ENCODE results near the gene NOVA1.

DNA sequence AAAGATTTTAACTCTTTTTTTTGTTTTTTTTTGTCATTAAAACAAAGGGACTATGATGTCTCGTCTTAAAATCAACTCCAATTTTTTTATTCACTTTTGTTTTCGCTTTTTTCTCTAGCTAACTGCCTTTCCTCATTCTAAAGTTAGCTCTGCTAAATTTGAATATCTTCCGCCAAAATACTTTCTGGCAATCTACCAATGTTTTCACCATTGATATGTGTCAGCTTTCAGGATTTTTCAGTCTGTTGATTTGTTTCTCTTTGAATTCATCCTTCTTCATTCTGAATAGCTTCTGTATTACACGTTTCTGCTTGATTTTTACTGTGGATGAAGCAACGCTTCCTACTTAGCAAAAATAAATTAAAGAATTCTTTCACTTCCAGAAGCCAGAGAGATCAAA is 38.7 kb upstream of the NOVA1 start:
- no peak for TF ChIP-seq CTCF (IDR thresholded peaks at IDR 0.05)
- no peak for TF ChIP-seq CBFB (CRISPR knock-in tag; IDR thresholded peaks at IDR 0.05; ENCODE audit: low read depth)
- TF ChIP-seq FOXK1 (CRISPR knock-in tag; IDR thresholded peaks at IDR 0.05) = no peak
- TF ChIP-seq FOXP1 (CRISPR knock-in tag; IDR thresholded peaks at IDR 0.05; ENCODE audit: borderline replicate concordance) = no peak
- TF ChIP-seq, protein P1, sequence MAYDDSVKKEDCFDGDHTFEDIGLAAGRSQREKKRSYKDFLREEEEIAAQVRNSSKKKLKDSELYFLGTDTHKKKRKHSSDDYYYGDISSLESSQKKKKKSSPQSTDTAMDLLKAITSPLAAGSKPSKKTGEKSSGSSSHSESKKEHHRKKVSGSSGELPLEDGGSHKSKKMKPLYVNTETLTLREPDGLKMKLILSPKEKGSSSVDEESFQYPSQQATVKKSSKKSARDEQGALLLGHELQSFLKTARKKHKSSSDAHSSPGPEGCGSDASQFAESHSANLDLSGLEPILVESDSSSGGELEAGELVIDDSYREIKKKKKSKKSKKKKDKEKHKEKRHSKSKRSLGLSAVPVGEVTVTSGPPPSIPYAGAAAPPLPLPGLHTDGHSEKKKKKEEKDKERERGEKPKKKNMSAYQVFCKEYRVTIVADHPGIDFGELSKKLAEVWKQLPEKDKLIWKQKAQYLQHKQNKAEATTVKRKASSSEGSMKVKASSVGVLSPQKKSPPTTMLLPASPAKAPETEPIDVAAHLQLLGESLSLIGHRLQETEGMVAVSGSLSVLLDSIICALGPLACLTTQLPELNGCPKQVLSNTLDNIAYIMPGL (CRISPR knock-in tag; IDR thresholded peaks at IDR 0.05) = no peak
- TF ChIP-seq ETV6 (CRISPR knock-in tag; IDR thresholded peaks at IDR 0.05) = no peak
- TF ChIP-seq, protein P2, sequence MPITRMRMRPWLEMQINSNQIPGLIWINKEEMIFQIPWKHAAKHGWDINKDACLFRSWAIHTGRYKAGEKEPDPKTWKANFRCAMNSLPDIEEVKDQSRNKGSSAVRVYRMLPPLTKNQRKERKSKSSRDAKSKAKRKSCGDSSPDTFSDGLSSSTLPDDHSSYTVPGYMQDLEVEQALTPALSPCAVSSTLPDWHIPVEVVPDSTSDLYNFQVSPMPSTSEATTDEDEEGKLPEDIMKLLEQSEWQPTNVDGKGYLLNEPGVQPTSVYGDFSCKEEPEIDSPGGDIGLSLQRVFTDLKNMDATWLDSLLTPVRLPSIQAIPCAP (CRISPR knock-in tag; IDR thresholded peaks at IDR 0.05) = no peak
- TF ChIP-seq, protein P3, sequence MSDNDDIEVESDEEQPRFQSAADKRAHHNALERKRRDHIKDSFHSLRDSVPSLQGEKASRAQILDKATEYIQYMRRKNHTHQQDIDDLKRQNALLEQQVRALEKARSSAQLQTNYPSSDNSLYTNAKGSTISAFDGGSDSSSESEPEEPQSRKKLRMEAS (CRISPR knock-in tag; IDR thresholded peaks at IDR 0.05) = no peak
- no peak for TF ChIP-seq ZBTB21 (CRISPR knock-in tag; IDR thresholded peaks at IDR 0.05; ENCODE audit: borderline replicate concordance)
- TF ChIP-seq IRF2 (CRISPR knock-in tag; IDR thresholded peaks at IDR 0.05; ENCODE audit: borderline replicate concordance, low read depth) = no peak
- TF ChIP-seq, protein P4, sequence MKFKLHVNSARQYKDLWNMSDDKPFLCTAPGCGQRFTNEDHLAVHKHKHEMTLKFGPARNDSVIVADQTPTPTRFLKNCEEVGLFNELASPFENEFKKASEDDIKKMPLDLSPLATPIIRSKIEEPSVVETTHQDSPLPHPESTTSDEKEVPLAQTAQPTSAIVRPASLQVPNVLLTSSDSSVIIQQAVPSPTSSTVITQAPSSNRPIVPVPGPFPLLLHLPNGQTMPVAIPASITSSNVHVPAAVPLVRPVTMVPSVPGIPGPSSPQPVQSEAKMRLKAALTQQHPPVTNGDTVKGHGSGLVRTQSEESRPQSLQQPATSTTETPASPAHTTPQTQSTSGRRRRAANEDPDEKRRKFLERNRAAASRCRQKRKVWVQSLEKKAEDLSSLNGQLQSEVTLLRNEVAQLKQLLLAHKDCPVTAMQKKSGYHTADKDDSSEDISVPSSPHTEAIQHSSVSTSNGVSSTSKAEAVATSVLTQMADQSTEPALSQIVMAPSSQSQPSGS (CRISPR knock-in tag; IDR thresholded peaks at IDR 0.05; ENCODE audit: borderline replicate concordance, low read depth) = no peak
- TF ChIP-seq ZNF232 (CRISPR knock-in tag; IDR thresholded peaks at IDR 0.05) = no peak

All from WTC11 (cell line).